ENCODE measurements around the gene NHSL2. TPM values are rescaled to one million over a fixed set of nuclear protein-coding genes. Genes with fewer than 3 reads are reported as not detected.

The NHSL2 gene
- total and polyA plus RNA-seq, 2 experiments from 2014 or later, result 4.7 to 9.5 TPM

GRCh38 chrX:71997320-71997719 is 86.7 kb downstream of the NHSL2 start:
- Histone ChIP-seq H2AFZ (no peak overlapping the region), H3K9me2 (ENCODE audit: insufficient read depth) (no peaks in the 10 kb centered on the region), H3K4me1 (ENCODE audit: insufficient read depth) (peaks cover 26% of the 10 kb centered on the region), H3F3A (replicated peaks; ENCODE audit: low read depth) (no peaks in the 10 kb centered on the region), H3K79me2 (replicated peaks; ENCODE audit: insufficient read depth) (peaks cover 4% of the 10 kb centered on the region), H3K4me2 (peak overlapping the region; percentile 0; the same call in 1 of the 2 replicates), H3K36me3 (ENCODE audit: insufficient read depth) (no peaks in the 10 kb centered on the region), H3K4me3 (no peak overlapping the region), H4K20me1 (replicated peaks; ENCODE audit: insufficient read depth) (no peaks in the 10 kb centered on the region), H3K27me3 (ENCODE audit: insufficient read depth) (no peaks in the 10 kb centered on the region), H3K27ac (ENCODE audit: low read depth) (no peak overlapping the region)
- DNase-seq (ENCODE audit: low spot score) (peak; percentile 8), ATAC-seq (no peak)
- H3K4me1 Mint-ChIP-seq, result peaks cover 57% of the 10 kb centered on the region
- no peaks in the 10 kb centered on the region for H3K9me3 Mint-ChIP-seq
- H3K4me3 Mint-ChIP-seq, result no peak overlapping the region
- TF ChIP-seq EZH2 (IDR thresholded peaks at IDR 0.05; ENCODE audit: low read depth, unreplicated experiment) (no peak), EZH2phosphoT487 (IDR thresholded peaks at IDR 0.05; ENCODE audit: unreplicated experiment) (no peak), ZNF331 (CRISPR knock-in tag; IDR thresholded peaks at IDR 0.05; ENCODE audit: low read depth) (no peak), CREB1 (CRISPR knock-in tag; IDR thresholded peaks at IDR 0.05; ENCODE audit: low read depth) (no peak), JUNB (IDR thresholded peaks at IDR 0.05; ENCODE audit: unreplicated experiment) (no peak)
- TF ChIP-seq, protein P1, sequence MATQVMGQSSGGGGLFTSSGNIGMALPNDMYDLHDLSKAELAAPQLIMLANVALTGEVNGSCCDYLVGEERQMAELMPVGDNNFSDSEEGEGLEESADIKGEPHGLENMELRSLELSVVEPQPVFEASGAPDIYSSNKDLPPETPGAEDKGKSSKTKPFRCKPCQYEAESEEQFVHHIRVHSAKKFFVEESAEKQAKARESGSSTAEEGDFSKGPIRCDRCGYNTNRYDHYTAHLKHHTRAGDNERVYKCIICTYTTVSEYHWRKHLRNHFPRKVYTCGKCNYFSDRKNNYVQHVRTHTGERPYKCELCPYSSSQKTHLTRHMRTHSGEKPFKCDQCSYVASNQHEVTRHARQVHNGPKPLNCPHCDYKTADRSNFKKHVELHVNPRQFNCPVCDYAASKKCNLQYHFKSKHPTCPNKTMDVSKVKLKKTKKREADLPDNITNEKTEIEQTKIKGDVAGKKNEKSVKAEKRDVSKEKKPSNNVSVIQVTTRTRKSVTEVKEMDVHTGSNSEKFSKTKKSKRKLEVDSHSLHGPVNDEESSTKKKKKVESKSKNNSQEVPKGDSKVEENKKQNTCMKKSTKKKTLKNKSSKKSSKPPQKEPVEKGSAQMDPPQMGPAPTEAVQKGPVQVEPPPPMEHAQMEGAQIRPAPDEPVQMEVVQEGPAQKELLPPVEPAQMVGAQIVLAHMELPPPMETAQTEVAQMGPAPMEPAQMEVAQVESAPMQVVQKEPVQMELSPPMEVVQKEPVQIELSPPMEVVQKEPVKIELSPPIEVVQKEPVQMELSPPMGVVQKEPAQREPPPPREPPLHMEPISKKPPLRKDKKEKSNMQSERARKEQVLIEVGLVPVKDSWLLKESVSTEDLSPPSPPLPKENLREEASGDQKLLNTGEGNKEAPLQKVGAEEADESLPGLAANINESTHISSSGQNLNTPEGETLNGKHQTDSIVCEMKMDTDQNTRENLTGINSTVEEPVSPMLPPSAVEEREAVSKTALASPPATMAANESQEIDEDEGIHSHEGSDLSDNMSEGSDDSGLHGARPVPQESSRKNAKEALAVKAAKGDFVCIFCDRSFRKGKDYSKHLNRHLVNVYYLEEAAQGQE (IDR thresholded peaks at IDR 0.05; ENCODE audit: unreplicated experiment), result no peak
- TF ChIP-seq, protein P2, sequence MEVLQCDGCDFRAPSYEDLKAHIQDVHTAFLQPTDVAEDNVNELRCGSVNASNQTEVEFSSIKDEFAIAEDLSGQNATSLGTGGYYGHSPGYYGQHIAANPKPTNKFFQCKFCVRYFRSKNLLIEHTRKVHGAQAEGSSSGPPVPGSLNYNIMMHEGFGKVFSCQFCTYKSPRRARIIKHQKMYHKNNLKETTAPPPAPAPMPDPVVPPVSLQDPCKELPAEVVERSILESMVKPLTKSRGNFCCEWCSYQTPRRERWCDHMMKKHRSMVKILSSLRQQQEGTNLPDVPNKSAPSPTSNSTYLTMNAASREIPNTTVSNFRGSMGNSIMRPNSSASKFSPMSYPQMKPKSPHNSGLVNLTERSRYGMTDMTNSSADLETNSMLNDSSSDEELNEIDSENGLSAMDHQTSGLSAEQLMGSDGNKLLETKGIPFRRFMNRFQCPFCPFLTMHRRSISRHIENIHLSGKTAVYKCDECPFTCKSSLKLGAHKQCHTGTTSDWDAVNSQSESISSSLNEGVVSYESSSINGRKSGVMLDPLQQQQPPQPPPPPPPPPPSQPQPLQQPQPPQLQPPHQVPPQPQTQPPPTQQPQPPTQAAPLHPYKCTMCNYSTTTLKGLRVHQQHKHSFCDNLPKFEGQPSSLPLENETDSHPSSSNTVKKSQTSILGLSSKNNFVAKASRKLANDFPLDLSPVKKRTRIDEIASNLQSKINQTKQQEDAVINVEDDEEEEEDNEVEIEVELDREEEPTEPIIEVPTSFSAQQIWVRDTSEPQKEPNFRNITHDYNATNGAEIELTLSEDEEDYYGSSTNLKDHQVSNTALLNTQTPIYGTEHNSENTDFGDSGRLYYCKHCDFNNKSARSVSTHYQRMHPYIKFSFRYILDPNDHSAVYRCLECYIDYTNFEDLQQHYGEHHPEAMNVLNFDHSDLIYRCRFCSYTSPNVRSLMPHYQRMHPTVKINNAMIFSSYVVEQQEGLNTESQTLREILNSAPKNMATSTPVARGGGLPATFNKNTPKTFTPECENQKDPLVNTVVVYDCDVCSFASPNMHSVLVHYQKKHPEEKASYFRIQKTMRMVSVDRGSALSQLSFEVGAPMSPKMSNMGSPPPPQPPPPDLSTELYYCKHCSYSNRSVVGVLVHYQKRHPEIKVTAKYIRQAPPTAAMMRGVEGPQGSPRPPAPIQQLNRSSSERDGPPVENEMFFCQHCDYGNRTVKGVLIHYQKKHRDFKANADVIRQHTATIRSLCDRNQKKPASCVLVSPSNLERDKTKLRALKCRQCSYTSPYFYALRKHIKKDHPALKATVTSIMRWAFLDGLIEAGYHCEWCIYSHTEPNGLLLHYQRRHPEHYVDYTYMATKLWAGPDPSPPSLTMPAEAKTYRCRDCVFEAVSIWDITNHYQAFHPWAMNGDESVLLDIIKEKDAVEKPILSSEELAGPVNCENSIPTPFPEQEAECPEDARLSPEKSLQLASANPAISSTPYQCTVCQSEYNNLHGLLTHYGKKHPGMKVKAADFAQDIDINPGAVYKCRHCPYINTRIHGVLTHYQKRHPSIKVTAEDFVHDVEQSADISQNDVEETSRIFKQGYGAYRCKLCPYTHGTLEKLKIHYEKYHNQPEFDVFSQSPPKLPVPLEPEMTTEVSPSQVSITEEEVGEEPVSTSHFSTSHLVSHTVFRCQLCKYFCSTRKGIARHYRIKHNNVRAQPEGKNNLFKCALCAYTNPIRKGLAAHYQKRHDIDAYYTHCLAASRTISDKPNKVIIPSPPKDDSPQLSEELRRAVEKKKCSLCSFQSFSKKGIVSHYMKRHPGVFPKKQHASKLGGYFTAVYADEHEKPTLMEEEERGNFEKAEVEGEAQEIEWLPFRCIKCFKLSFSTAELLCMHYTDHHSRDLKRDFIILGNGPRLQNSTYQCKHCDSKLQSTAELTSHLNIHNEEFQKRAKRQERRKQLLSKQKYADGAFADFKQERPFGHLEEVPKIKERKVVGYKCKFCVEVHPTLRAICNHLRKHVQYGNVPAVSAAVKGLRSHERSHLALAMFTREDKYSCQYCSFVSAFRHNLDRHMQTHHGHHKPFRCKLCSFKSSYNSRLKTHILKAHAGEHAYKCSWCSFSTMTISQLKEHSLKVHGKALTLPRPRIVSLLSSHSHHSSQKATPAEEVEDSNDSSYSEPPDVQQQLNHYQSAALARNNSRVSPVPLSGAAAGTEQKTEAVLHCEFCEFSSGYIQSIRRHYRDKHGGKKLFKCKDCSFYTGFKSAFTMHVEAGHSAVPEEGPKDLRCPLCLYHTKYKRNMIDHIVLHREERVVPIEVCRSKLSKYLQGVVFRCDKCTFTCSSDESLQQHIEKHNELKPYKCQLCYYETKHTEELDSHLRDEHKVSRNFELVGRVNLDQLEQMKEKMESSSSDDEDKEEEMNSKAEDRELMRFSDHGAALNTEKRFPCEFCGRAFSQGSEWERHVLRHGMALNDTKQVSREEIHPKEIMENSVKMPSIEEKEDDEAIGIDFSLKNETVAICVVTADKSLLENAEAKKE (CRISPR knock-in tag; IDR thresholded peaks at IDR 0.05), result no peak
- no peaks in the 10 kb centered on the region for H3K36me3 Mint-ChIP-seq (ENCODE audit: low read depth)
- H3K27ac Mint-ChIP-seq, result peak overlapping the region; percentile 40; the same call in 1 of the 2 replicates
- peaks cover 14% of the 10 kb centered on the region for H3K27me3 Mint-ChIP-seq (ENCODE audit: insufficient read depth, low read depth, poor library complexity)

Measured in GM23338 (cell line).